WTC11 (cell line): ENCODE results near the gene INPP5A. TPM values are rescaled to one million over a fixed set of nuclear protein-coding genes. Genes with fewer than 3 reads are reported as not detected.

Experiments used
- ATAC-seq: fragments of 200-7000 bp; cut with Tn5 transposase; 2 replicates; pipeline ENCODE4 v1.10.0; 2021; ENCODE audit warnings: mild to moderate bottlenecking, moderate library complexity
- CTCF ChIA-PET: fragments of 300-600 bp; sonication (Branson Sonifier 250); formaldehyde crosslinking; loops from one replicate; lab custom pipeline; 2021; ENCODE audit warnings: antibody characterized with exemption; lab: Charles Lee
- POLR2A ChIA-PET: fragments of 350-600 bp; sonication (Branson Sonifier 250); formaldehyde crosslinking; loops from one replicate; lab custom pipeline; 2021; ENCODE audit warnings: antibody characterized with exemption; lab: Charles Lee
- DNase-seq: peaks from one replicate; pipeline ENCODE4 v3.0.0; 2021; ENCODE audit warnings: low spot score
- H3K27ac Mint-ChIP-seq: 2 replicates; pipeline ENCODE4 v1.8.0; 2021; ENCODE audit warnings: mixed read lengths
- H3K27me3 Mint-ChIP-seq: 2 replicates; pipeline ENCODE4 v1.8.0; 2021; ENCODE audit warnings: low read depth, mild to moderate bottlenecking, moderate library complexity, mixed read lengths
- H3K36me3 Mint-ChIP-seq: 2 replicates; pipeline ENCODE4 v1.8.0; 2021; ENCODE audit warnings: mixed read lengths
- H3K4me1 Mint-ChIP-seq: 2 replicates; pipeline ENCODE4 v1.8.0; 2022; ENCODE audit warnings: mixed read lengths
- H3K4me3 Mint-ChIP-seq: 2 replicates; pipeline ENCODE4 v1.8.0; 2021; ENCODE audit warnings: mild to moderate bottlenecking, moderate library complexity, mixed read lengths
- H3K9me3 Mint-ChIP-seq: 2 replicates; pipeline ENCODE4 v1.8.0; 2021; ENCODE audit warnings: mixed read lengths
- AR ChIP-seq: fragments of 250-450 bp; sonication (Bioruptor Pico); IDR thresholded peaks from 2 replicates; pipeline ENCODE4 v1.9.0; 2021; ENCODE audit warnings: mild to moderate bottlenecking
- CDX4 ChIP-seq: fragments of 250-450 bp; sonication (Bioruptor Pico); IDR thresholded peaks from 2 replicates; pipeline ENCODE4 v1.9.0; 2021; ENCODE audit warnings: moderate library complexity, mild to moderate bottlenecking, inconsistent platforms, borderline replicate concordance
- CREM ChIP-seq: sonication (generic); formaldehyde crosslinking; IDR thresholded peaks from 2 replicates; pipeline ENCODE4 v1.8.1; 2022; ENCODE audit warnings: mild to moderate bottlenecking, missing genetic modification reagents, moderate library complexity
- E2F1 ChIP-seq: sonication (generic); formaldehyde crosslinking; IDR thresholded peaks from 2 replicates; pipeline ENCODE4 v1.8.0; 2022; ENCODE audit warnings: mild to moderate bottlenecking, missing genetic modification reagents
- E2F5 ChIP-seq: sonication (generic); formaldehyde crosslinking; IDR thresholded peaks from 2 replicates; pipeline ENCODE4 v1.8.1; 2022; ENCODE audit warnings: mild to moderate bottlenecking, moderate library complexity, missing genetic modification reagents
- ETV6 ChIP-seq: sonication (generic); formaldehyde crosslinking; IDR thresholded peaks from 2 replicates; pipeline ENCODE4 v1.8.1; 2022; ENCODE audit warnings: mild to moderate bottlenecking, missing genetic modification reagents
- GRHL2 ChIP-seq: fragments of 250-450 bp; sonication (Bioruptor Pico); IDR thresholded peaks from 2 replicates; pipeline ENCODE4 v1.8.0; 2022; ENCODE audit warnings: mild to moderate bottlenecking, moderate library complexity; ENCODE audit not compliant: insufficient replicate concordance, severe bottlenecking
- IRF2 ChIP-seq: sonication (generic); formaldehyde crosslinking; IDR thresholded peaks from 2 replicates; pipeline ENCODE4 v1.8.0; 2022; ENCODE audit warnings: low read depth, missing genetic modification reagents, borderline replicate concordance
- NFYB ChIP-seq: sonication (generic); formaldehyde crosslinking; conservative IDR thresholded peaks from 2 replicates; pipeline ENCODE4 v1.8.0; 2022; ENCODE audit warnings: low read depth, missing genetic modification reagents
- TEAD1 ChIP-seq: sonication (generic); formaldehyde crosslinking; IDR thresholded peaks from 2 replicates; pipeline ENCODE4 v1.8.0; 2022; ENCODE audit warnings: mild to moderate bottlenecking, missing genetic modification reagents
- ZBTB21 ChIP-seq: sonication (generic); formaldehyde crosslinking; IDR thresholded peaks from 2 replicates; pipeline ENCODE4 v1.8.1; 2023; ENCODE audit warnings: mild to moderate bottlenecking, missing genetic modification reagents, borderline replicate concordance
- ZNF121 ChIP-seq: sonication (generic); formaldehyde crosslinking; IDR thresholded peaks from 2 replicates; pipeline ENCODE4 v1.8.0; 2023; ENCODE audit warnings: missing genetic modification reagents
- ZNF281 ChIP-seq: sonication (generic); formaldehyde crosslinking; IDR thresholded peaks from 2 replicates; pipeline ENCODE4 v1.8.0; 2023; ENCODE audit warnings: mild to moderate bottlenecking, missing genetic modification reagents
- ZNF317 ChIP-seq: sonication (generic); formaldehyde crosslinking; IDR thresholded peaks from 2 replicates; pipeline ENCODE4 v1.8.1; 2023; ENCODE audit warnings: low read depth, mild to moderate bottlenecking, moderate library complexity, missing genetic modification reagents, borderline replicate concordance
- ZNF423 ChIP-seq: fragments of 250-450 bp; sonication (Bioruptor Pico); IDR thresholded peaks from 2 replicates; pipeline ENCODE4 v2.1.2; 2022; ENCODE audit warnings: mild to moderate bottlenecking, moderate library complexity
- total RNA-seq: library from RNA; stranded (reverse); gene quantifications from 3 replicates; pipeline ENCODE4 v1.2.3, GENCODE V29; 2021

INPP5A gene
- total RNA-seq, 1 experiment from 2014 or later, result 22.1 TPM

- H3K27ac Mint-ChIP-seq, result peak overlapping the region; percentile 71
Measured at GRCh38 chr10:132591166-132591971, 53.8 kb downstream of the INPP5A start.

GRCh38 chr10:132592790-132593383, 55.3 kb downstream of the INPP5A start:
- CTCF ChIA-PET, result interaction anchor here (2.1 to 2.2 kb wide), 2 partner anchors 14 to 129 kb away, joined by 11 to 17 read pairs; no protein-coding TSS in a partner anchor
- POLR2A ChIA-PET, result no interaction called here
- H3K4me1 Mint-ChIP-seq, result peaks cover 13% of the 10 kb centered on the region
- H3K27me3 Mint-ChIP-seq, result peaks cover 6% of the 10 kb centered on the region; the same call in 1 of the 2 replicates
- H3K4me3 Mint-ChIP-seq, result no peak overlapping the region
- TF ChIP-seq NFYB (no peak), ZBTB21 (no peak), ZNF281 (no peak), AR (no peak)
- H3K36me3 Mint-ChIP-seq, result no peaks in the 10 kb centered on the region
- no peak for ATAC-seq
- peak; percentile 1 for DNase-seq
- no peak overlapping the region for H3K27ac Mint-ChIP-seq
- H3K9me3 Mint-ChIP-seq, result peaks cover 7% of the 10 kb centered on the region

More at GRCh38 chr10:132591166-132591971, 53.8 kb downstream of the INPP5A start:
- Mint-ChIP-seq H3K27me3 (peaks cover 6% of the 10 kb centered on the region; the same call in 1 of the 2 replicates), H3K9me3 (no peaks in the 10 kb centered on the region), H3K4me1 (peaks cover 13% of the 10 kb centered on the region), H3K36me3 (no peaks in the 10 kb centered on the region), H3K4me3 (no peak overlapping the region)
- ATAC-seq, result peak; percentile 89
- peak; percentile 31; the same call in 1 of the 2 replicates for TF ChIP-seq ZNF423
- TF ChIP-seq TEAD1 (CRISPR knock-in tag), result no peak
- TF ChIP-seq ZNF281, result 0 out of 2 replicates have a peak, but pooled peaks have one; percentile 67
- 0 out of 2 replicates have a peak, but pooled peaks have one; percentile 4 for TF ChIP-seq ZNF121 (CRISPR knock-in tag)
- POLR2A ChIA-PET, result interaction anchor here (0.6 kb wide), 1 partner anchor 214 kb away, joined by 7 read pairs; no protein-coding TSS in a partner anchor
- peak; percentile 64 for DNase-seq
- CTCF ChIA-PET, result interaction anchor here (0.6 to 2.2 kb wide), 16 partner anchors 9 to 187 kb away, joined by 3 to 17 read pairs (median 4); no protein-coding TSS in a partner anchor

GRCh38 chr10:132593389-132593788, 55.8 kb downstream of the INPP5A start:
- Mint-ChIP-seq H3K9me3 (peaks cover 12% of the 10 kb centered on the region), H3K36me3 (peaks cover under 1% of the 10 kb centered on the region; the same call in 1 of the 2 replicates), H3K4me3 (no peak overlapping the region), H3K4me1 (peaks cover 13% of the 10 kb centered on the region), H3K27me3 (peaks cover 6% of the 10 kb centered on the region; the same call in 1 of the 2 replicates), H3K27ac (no peak overlapping the region)
- CTCF ChIA-PET, result no interaction called here
- DNase-seq (no peak), ATAC-seq (no peak)
- POLR2A ChIA-PET, result no interaction called here
- TF ChIP-seq E2F5 (CRISPR knock-in tag) (no peak), GRHL2 (no peak), CREM (CRISPR knock-in tag) (no peak), IRF2 (CRISPR knock-in tag) (no peak), E2F1 (no peak), ETV6 (no peak), CDX4 (CRISPR knock-in tag) (no peak), ZNF317 (CRISPR knock-in tag) (no peak)
